DMS53 treated with DMSO at 0.1 percent for 48 hours (cell line): Measurements from ENCODE around the gene MAPRE2.
A peak's percentile ranks its signal among the peaks of the same experiment; 100 is the strongest.

Experiments used
- DNase-seq: peaks from one replicate; lab custom pipeline; 2025; ENCODE audit not compliant: unreplicated experiment; lab: John Stamatoyannopoulos, UW

Gene MAPRE2

DNA sequence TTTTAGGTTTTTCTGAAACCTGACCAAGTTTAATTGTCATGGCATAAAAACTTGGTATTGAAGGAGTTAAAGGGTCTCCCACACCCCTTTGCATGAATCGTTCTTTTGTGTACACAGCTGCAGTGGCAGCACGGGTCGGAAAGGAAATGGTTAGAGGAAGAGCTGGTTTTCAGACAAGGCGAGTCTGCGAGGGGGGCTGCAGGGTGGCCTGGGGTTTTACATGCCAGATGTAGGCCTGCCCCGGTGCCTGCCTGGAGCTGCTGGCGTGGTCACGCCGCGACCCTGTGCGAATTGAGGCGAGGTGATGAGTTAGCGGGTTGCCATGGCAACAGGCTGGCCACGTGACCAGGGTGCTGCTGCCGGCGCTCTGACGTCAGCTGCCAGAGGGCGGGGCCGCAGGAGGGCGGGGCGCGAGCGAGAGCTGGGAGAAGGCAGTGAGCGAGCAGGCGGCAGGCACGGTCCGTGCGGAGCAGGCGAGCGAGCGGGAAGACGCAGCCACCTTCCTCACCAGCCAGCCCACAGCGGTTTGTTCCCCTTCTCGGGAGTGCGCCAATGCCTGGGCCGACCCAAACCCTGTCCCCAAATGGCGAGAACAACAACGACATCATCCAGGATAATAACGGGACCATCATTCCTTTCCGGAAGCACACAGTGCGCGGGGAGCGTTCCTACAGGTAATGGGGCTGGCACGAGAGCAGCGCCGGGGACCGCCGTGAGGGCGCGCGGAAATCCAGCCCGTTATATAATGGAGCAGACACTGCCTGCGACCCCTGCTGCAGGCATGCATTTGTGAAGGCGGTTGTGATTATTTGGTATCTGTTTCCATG is at the start of gene MAPRE2:
Gene MAPRE2, plus strand, starts transcription at position 426 of the 827 bp plus-strand sequence. Its CDS starts 127 bp downstream, at position 553.
- DNase-seq = peak; percentile 94

DNA sequence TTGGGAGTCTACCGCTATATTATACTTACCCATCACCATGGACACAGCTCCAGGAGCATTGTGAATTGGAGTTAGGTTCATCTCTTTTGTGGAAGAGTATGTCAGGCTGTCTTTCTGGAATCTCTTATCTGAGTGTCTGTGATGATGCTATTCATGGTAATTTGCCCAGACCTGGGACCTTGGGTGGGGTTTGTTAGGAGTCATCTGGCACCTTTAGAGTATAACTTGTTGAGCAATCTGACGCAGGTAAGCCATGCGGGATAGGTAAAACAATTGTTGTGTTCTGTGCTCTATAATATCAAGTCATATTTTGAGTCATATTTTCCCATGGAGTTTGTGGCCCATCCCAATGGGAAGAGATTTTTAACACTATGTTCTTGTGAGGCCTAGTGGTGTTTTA is 49.7 kb upstream of the MAPRE2 start:
- DNase-seq = no peak

DNA sequence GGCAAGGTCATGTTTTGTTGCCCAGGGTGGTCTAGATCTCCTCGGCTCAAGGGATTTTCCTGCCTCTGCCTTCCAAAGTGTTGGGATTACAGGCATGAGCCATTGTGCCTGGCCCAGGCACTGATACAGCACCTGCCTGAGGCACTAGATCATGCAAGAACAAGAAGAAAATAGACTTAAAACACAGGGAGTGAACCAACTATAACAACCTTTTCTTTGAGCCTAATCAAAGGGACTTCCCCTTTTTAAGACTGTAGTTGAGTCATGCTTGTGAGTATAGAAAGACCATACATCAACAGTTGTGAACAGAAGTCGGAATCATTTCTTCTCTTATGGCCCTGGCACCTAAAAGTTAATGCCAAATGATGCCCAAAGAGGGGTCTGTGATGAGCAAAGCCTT is 47.9 kb upstream of the MAPRE2 start:
- no peak for DNase-seq

DNA sequence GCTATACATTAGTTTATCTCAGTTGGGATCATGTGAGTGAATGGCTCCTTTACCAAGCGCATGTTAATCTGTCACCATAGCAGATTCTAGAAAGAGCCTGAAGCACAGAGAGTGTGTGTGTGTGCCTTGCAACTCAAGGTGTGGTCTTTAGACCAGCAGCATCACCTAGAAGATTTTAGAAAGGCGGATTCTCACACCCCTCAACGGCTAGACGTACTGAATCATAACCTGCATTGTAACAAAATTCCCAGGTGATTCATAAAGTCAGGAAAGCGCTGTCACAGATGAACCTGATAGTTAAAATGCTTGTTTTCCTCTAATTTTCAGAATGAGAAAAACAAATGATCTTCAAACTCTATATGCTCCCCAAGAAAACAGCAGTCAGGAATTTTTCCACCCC is 45.5 kb upstream of the MAPRE2 start:
- no peak for DNase-seq

DNA sequence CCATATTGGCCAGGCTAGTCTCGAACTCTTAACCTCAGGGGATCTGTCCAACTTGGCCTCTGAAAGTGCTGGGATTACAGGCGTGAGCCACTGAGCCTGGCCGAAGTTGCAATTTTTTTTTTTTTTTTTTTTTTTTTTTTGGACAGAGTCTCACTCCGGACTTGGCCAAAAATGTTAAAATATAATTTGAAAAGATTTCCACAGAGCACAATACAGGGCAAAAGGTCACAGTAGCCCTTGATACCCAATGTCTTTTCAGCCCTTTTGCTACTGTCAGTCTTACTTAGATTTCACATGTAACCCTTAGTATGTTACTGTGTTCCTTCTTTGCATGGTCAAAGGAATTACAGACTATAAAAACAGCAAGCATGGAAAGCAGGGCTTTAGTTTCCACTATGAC is 42.6 kb upstream of the MAPRE2 start:
- no peak for DNase-seq

DNA sequence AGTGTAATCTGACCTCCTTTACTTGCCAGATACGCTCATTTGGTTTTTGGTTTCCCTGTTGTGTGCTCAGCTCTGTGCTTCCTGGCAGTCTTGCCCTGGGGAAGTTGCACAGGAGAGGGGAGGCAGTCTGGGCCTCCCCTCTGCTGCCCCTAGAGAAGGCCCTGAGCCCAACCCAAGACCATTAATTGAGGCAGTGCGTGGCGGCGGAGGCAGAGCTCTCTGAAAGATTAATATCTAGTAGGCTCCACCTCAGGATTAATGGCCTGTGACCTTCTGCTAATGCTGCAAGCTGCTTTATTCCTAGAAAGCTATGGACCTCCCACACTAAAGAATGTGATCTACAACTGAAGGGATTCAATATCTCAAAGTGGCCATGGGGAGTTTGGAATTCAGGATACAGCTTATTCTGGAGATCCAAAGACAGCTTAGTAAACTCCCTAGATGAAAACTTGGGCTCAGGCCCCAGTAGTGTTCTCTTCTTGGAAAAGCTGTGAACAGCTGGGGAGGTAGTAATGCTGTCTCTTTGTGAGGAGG is 41.4 kb upstream of the MAPRE2 start:
- no peak for DNase-seq

DNA sequence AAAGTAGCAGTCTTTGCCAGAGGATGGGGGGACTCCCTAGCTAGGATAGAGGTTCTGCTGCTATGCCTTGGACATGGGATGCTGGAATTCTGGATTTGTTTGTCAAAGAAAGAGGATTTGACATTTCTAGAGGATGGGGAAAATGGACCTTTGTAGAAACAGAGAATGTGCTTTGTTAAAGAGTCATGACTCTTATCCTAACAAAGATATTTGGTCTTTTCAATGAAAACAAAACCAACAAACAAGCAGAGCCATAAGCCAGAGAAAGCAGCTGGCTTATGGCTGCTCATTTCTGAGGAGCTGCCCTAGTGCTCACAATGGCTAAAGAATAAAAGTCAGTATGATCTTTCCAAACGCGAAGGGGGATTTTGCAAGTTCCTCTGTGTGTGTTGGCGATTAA is 40.8 kb upstream of the MAPRE2 start:
- DNase-seq = no peak

DNA sequence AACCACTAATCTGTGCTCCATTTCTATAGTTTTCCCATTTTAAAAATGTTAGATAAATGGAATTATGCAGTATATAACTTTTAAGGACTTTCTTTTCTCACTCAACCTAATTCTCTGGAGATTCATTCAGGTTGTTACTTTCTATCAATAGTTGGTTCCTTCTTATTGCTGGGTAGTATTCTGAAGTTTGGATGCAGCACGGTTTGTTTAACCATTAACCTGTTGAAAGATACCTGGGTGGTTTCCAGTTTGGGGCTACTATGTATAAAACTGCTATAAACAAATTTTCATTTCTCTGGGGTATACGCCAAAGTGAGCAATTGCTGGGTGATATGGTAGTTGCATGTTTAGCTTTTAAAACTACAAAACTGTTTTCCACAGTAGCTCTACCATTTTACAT is 39.1 kb upstream of the MAPRE2 start:
- DNase-seq = no peak

DNA sequence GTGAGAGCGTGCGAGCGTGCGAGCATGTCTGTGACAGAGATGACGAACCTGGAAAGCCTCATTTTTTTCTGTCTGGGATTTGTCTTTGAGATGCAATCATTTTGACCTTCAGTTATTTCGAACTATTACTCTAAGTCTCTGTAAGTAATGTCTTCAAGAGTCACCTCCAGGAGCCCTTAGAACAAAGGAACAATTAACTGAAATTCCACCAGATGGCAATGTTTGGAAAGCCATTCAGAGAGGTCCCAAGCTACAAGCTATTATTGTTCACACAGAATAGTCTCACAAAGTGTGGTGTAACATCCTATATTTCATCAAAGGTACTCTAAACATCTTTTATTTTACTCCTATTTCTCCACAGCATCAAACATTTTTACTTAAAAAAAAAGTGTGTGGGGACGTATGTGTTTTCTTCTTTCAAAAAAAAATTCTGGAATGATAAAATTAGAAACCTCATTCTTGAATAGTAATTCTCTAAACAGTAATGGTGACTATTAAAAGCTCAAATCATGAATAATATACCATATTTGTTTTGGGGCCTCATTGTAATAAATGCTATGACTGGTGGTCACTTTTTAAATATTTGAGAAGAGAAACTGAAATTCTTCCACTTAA is 35.1 kb upstream of the MAPRE2 start:
- DNase-seq = peak; percentile 58

DNA sequence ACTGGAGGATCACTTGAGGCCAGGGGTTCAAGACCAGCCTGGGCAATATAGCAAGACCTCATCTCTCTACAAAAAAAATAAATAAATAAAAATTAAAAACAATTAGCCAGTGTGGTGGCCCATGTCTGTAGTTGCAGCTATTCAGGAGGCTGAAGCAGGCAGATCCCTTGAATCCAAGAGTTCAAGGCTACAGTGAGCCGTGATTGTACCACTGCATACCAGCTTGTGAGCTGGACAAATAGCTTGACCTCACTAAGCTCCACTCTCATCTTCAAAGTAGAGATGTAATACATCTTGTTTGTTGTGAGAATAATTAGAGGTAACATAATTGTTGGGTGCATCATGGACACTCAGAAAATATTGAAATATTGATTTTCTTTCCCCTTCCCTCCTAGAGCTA is 31.1 kb upstream of the MAPRE2 start:
- DNase-seq = no peak

DNA sequence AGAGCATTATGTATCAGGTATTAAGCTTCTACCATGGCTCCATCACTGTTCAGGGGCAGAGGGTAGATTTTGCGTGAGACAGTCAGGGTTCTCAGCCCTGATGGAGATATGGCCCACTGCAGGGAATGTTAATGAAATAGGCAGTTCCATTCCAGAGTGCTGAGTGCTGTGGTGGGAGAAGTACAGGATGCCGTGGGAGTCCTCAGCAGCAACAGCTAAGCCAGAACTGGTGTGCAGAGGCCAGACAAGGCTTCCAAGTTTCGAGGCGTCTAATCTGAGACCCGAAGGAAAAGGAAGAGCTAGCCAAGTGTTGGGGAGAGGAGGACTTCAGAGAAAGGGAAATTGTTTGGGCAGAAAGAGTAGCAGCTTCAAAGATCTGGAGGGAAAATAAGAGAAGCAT is 30.2 kb upstream of the MAPRE2 start:
- no peak for DNase-seq

DNA sequence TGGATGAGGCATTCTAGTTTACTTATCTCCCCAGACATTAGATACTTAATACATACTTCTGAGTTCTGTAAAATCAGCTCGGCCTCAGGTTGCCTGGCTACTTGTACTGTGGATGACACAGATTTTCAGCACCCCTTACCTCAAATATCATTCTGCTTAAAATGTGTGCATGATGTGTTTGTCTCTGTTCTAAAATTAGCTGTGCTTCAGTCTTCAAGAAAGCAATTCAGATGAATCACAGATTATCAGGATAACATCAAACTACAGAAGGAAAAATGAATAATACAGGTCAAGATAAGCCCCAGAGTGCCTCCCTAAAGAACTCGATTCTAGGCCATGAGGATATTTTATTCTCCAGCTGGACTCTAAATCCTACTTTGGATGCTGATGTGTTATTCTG is 21.3 kb upstream of the MAPRE2 start:
- DNase-seq = no peak

DNA sequence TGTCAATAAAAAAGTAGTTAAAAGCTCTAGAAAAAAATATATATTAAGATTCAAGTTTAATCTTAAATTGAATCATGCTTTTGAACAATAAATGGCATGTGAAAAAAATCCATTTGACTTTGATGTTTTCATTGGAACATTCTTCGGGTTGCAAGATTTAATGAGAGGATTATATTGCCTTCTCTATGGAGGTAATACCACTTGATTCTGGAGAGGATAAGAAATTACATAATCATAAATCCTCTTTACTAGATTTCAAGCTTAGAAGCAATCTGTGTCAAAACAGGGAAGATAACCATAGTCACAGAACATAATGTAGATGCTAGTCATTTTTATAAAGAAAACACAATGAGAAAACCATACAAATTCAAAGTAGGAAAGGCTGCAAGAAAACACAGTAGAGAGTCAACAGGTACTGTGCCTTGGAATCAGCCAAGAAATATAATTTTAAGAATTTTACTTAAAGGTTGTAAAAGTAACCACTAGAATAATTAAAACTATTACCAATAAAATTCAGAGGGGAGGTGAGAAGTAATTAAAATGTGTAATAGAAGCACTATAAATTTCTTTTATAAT is 18.7 kb upstream of the MAPRE2 start:
- no peak for DNase-seq

DNA sequence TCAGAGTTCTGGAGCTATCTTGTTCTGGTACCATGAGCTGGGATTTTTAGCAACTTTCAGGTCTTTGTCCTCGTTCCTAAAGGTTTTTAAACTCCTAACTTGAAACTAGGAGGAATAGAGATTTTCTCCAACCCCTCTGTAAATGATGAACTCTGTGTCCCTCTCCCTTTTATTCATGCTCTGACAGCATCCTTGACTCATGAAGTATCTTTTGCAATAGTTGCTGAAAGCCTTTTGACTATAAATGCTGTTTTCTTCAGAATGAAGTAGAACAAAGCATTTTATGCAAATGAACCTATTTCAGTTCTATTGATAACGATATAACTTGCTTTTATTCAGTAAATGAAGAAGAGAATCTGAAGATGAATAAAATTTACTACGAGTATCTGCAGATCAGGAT is 17.0 kb upstream of the MAPRE2 start:
- DNase-seq = no peak

DNA sequence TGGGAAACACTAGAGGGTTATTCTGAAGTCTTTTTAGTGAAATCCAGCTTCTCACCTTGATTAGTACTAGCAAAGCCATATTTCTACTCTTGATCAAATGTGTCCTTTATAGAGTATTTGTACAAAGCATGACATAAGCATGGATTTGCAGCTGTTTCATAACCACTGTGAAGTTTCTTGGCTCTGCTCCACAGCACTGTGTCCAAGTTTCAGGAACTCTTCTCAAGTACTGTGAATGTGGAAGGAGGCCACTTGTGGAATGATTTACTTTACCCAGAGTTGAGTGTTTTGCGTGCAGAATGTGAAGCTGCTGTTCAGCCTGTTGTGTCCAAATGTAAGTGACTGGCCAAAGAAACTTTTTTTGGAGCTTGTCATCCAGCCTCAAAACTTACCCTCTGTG is 16.2 kb upstream of the MAPRE2 start:
- peak; percentile 43 for DNase-seq

DNA sequence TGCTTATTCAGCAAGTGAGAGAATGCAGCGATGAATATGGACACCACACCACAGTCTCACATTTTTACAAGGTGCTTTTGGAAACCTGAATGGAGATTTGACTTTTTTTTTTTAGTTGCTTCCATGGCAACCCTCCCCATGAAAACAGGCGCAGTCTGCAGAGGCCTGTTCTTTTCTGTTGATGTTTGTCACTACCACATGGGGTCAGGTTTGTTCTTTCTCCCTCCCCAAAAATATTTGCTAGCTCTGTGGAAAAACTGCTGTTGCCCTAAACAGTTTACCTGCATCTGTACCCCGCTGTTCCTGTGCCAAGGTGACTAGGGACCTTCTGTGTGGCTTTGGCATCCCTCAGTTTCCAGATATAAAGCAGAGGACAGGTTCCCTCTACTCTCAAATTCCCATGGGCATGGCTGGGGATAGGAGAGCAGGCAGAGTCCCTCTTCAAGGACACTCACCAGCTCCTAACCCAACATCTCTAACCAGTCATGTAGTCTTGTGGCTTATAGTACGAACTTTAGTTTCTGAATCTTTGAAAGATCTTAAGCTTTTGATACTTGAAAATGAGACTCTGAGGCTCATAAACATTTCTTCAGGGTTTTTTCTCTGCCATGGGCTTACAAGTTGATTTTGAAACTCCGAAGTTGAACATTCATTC is 14.7 kb upstream of the MAPRE2 start:
- no peak for DNase-seq

DNA sequence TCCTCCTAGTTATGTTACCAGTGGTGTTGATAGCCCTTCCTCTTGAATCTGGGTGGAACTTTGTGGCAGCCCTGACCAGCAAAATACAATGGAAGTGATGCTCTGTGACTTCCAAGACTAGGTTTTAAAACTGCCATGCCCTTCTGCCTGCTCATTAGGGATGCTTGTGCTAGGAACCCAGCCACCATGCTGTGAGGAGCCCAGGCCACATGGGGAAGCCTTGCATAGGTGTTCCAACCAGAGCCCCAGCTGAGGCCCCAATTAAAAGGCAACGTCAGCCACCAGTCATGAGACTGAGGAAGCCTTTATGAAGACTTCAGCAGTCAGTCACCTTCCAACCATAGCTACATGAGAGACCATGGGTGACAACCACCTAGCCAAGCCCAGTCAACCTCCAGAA is 14.0 kb upstream of the MAPRE2 start:
- DNase-seq = no peak

DNA sequence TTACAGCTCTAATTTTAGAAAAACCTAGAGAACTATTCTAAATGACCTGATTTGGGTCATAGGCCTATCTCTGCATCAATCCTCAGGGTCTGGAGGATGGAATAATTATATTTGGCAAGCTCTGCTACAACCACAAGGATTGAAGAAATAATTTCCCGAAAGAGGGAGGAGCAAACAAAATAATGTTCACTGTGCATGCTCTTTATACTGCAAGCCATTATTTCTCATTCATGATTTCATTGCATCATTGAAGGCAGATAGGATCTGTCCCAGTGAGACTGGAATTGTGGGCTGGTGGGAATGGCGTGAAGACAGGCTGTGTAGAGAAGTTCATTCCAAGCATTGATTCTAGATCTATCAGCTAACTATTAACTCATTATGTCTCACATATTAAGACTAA is 12.7 kb upstream of the MAPRE2 start:
- no peak for DNase-seq

DNA sequence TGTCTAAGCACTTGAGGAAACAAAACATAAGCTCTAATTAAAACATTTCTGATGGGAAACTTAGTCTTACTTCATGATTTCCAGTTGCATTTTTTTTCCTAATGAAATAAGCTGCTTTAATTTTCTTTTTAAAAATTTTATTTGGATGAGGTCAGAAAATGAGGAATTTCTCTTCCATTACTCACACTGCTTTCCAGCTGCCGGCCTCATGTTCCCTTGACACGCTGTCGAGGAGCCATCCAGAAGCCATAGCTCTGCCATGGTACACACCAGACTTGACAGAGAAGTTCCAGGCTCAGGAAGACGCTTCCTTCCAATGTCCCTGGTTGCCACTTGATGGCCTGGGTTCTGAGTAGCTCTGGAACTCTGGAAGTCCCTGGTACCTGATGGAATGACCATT is 12.1 kb upstream of the MAPRE2 start:
- no peak for DNase-seq

DNA sequence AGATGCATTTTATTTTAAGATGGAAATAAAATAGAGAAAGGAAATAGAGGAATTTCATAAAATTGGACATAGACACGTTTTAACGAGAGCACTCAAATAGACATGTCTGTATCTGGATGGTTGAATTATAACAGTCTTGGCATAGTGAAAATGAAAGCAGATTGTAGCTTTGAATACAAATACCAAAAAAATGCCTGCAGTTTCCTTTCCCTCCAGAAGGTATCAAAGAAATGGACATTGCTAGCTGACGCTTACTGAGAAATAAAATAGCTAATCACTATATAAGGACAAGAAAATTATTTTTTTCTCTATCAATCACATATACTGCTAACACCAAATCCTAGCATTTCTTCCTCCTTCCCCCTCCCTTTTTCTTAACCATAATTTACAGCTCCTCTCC is 11.4 kb upstream of the MAPRE2 start:
- no peak for DNase-seq

DNA sequence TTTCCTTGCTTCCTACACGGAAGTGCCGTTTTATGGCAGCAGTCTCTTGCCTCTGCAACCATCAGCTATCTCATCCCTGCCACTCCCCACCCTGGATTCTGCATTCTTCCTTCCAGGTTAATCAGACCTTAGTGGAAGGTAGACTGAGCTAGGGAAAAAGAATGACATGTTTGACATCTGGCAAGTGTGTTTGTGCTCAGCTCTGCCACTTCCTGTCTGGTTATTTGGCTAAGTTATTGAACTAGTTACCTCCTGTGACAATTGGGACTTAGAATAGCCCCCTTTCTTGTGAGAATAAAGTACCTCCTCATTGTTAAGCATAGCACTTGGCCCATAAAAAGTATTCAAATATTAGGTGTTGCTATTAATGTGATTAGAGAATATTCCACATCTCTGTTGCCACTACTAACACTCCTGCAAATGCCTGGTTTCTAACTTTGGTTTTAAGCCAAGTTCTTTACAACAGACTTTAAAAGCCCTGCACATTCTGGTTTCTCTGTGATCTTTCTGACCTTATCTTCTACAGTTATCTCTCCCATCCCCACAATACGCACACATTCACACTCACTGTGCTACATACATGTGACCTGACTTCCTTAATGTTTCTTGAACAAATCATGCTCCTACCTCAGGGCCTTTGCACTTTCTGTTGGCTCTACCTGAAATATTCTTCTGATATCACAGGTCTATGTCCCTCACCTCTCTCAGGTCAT is 10.8 kb upstream of the MAPRE2 start:
- DNase-seq = no peak
